Activated CD8-positive, alpha-beta memory T cell treated with anti-CD3 and anti-CD28 coated beads for 1 hour (primary cell): Measurements from ENCODE around the gene GAN.

Experiments used
- DNase-seq, 2 donors: peaks; one replicate each; pipeline ENCODE4 v3.0.0-alpha.2; 2020; ENCODE audit warnings: low read depth in 1 of 2; ENCODE audit errors: extremely low read depth in 1 of 2

The GAN gene, protein sequence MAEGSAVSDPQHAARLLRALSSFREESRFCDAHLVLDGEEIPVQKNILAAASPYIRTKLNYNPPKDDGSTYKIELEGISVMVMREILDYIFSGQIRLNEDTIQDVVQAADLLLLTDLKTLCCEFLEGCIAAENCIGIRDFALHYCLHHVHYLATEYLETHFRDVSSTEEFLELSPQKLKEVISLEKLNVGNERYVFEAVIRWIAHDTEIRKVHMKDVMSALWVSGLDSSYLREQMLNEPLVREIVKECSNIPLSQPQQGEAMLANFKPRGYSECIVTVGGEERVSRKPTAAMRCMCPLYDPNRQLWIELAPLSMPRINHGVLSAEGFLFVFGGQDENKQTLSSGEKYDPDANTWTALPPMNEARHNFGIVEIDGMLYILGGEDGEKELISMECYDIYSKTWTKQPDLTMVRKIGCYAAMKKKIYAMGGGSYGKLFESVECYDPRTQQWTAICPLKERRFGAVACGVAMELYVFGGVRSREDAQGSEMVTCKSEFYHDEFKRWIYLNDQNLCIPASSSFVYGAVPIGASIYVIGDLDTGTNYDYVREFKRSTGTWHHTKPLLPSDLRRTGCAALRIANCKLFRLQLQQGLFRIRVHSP

DNA sequence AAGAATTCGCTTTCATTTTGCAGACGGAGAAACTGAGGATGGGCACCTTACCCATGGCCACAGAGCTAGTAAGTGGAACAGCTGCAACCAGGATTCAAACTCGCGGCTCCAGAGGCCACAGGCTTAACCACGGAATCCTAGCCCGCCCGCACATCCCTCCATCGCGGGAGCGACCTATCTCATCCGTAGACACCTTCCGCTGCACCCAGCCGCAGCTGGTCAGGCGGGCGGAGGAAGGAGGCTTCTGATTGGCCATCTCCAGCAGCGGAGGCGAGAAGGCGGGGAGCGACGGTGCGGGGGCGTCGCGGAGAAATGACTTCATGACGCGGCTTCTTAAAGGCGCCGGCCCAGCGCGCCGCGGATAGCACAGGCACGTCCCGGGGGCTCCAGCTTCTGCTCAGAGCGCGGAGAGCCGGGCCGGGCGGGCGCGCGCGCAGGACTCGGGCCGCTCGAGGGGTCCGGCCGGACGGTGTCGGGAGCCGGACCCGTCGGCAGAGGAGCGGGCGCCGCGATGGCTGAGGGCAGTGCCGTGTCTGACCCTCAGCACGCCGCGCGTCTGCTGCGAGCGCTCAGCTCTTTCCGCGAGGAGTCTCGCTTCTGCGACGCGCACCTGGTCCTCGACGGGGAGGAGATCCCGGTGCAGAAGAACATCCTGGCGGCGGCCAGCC lies at the start of gene GAN:
TSS of gene GAN (plus strand) at position 360 of the 668 bp plus-strand sequence. CDS start at position 512, 152 bp downstream.
- peak; percentile 82 to 87 for DNase-seq

DNA sequence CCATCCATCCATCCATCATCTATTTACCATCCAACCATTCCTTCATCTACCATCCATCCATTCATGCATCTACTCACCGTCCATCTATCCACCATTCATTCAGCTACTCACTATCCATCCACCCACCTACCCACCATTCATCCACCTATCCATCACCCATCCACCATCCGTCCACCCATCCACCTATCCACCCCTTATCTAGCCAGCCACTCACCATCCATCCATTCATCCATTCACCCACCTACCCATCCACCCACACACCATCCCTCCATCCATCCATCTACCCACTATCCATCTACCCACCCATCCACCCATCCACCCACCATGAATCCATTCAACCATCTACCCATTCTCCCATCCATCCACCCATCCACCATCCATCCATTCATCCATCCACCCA lies 49.7 kb upstream of the GAN start:
- no peak for DNase-seq

DNA sequence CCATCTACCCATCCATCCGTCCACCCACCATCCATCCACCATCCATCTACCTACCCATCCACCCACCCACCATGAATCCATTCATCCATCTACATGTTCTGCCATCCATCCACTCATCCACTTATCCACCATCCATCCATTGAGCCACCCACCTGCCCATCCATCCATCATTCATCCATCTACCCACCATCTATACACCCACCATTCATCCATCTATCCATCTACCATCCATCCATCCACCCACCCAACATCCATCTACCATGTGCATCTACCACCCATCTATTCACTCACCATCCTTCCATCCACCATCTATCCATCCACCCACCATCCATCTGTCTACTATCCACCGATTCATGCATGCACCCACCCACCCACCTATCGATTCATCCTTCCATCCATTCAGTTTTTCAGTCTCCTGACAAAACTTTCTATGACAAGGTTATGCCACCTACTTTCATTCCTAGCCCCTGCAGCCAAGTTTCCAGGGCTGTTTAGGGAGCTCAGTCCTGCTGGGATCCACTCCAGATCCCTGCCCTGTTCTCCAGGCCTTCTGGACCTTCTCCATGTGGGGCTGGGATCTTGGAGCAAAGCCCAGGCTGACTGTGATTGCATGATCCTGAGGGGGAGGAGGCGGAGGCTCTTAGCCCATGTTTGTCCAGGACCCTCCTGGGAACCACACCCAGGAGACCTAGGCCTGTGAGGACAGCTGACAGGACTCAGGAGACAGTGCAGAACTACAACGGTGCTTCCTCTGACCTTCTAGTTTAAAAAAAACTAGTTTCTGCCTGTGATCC lies 48.9 kb upstream of the GAN start:
- no peak for DNase-seq

DNA sequence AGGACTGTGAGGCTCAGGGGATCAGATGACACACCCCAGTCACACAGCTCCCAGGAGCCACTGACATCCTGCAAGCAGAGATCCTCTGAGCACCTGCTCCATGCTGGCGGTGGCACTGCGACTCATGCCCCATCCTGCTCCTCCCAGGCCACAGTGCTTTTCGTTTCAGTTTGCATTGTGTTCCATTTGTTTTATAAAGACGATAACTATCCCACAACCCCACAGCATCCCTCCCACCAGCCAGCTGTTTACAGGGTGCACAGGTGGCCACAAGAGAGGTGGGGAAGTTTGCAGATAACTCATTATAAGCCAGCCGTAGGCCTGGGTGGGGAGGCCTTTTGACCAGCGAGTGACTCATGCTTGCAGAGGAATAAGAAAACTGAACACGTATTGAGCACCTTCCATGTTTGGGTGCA lies 48.1 kb upstream of the GAN start:
- DNase-seq = no peak

DNA sequence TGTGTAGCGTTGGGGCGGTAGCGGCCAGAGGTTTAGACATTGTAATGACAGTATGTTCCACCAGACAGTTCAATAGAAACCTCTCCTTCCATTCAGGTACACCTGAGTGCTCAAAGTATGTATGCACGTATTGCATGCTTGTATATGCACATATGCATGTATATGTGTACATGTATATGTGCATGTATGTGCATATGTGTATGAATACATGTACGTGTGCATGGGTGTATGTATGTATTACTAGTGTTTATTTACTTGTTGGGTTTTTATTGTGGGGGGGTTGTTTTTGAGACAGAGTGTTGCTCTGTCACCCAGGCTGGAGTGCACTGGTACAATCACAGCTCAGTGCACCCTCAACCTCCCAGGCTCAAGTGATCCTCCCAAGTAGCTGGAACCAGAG lies 46.3 kb upstream of the GAN start:
- DNase-seq = no peak

DNA sequence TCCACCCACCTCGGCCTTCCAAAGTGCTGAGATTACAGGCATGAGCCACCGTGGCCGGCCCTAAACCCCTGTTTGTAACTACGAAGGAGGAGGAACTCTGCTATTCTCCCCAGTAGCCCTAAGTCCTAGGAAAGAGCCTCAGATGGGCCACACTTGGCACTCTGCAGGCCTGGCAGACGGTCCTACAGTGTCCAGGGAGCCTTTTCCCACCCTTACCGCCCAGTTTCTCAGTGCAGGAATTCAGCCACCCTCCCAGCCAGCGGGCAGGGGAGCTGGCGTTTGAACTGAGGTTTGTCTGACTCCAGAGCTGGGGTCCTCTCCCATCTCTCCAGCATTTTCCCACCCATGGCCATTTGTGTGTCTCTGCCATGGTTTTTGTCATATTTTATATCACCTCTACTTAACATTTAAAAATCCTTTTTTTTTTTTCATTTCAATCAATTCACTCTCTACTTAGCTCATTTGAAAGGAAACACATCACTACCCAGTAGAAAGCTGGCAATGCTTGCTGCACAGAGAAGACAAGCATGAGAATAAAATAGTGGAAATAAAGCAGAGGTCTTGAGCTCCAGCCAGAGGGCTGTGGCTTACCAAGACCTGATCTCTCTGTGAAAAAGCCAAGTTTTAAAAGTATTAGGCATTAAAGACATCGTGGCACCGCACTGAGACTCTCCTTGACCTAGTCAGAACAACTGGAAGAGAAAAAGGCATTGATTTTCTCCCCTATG lies 41.4 kb upstream of the GAN start:
- DNase-seq = no peak

DNA sequence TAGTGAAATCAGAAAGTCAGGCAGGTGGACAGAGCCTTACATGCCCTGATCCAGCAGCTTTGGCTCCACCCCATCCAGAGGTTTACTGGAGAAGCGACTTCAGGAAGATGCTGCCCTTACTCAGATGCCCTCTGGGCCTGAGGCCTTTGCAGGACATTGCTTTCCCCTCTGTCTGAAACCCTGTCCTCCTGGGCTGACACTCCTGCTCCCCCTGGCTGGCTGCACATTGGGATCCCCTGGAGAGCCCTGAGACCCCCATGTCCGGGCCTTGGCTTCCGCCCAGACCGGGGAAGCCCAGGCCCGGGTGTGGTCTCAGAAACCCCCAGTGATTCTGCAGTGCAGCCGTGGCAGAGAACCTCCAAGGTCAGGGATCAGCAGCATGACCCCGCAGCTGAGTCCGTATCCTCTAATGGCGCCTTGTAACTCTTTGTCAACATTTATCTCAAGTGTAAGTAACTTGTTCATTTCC lies 39.7 kb upstream of the GAN start:
- no peak for DNase-seq

DNA sequence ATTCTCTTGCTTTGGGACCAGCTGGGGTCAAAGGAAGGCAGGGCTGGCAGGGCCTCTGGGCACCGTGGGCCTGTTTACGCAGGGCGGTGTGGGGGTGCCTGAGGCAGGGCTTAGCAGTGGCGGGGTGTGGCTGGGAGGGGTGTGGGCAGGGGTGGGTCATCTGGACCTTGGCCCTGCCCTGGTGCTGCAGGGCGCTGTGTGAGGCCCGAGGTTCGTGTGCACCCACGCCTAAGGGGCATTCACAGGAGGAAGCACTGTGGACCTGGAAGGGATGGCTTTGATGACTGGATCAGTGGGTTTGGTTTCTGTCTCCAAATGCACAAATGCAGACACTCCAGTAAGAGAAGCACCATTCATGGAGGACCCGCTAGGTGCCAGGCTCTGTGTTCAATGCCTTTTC lies 39.0 kb upstream of the GAN start:
- DNase-seq = no peak

DNA sequence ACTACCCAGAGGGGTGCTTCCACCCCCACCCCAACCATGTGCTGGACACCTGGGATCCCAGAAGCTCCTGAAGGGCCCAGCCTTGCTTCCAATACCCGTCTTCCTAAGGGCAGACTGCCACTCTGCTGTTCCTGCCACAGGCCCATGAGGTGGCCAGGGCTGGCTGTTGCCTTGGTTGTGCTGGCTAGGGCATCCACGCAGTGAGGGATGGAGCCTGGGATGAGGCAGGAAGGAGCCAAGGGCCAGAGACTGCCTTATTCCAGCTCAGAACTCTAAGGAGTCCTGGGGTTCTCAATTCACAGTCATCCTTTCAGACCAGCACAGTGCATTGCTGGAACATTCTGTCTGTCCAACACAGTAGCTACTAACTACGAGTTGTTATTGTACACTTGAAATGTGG lies 38.4 kb upstream of the GAN start:
- no peak for DNase-seq

DNA sequence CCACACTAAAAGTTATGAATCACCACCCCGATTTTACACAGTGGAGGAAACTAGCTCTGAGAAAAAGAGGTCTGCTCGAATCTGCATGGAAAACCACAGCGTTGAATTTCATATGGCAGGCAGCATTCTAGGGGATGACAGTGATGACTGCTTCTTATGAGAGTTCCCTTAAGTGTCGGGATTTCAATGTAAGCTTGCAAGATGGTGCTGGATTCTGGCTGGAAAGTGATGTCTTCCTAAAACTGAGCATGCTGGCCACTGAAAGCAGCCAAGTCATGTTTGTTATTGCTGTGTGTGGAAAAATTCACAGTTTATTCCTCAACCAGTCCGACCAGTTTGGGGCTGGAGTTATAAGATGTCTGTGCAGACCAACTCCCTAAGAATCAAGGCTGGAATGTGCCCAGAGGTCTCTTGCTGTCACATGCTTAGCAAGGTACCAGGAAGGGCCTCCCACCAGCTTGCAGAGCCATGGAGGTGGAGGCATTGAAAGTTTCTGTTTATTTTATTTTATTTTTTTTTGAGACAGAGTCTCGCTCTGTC lies 37.2 kb upstream of the GAN start:
- DNase-seq = no peak

DNA sequence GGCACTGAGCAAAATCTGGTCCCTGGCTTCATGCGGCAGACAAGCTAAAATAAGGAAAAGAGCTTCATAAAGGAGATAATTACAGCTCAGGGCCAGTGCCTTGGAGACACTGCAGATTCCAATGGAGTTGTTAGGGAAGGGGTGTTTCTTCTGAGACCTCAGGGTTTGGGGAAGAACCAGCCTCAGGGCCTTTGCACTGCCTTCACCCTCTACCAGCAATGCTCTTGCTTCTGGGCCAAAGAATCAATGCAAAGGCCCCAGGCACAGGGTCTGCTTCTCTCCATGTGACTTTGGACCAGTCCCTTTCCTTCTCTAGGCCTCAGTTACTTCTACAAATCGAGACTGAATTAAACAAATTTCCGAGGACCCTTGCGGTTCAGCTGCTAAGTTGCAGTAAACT lies 36.2 kb upstream of the GAN start:
- DNase-seq = no peak

DNA sequence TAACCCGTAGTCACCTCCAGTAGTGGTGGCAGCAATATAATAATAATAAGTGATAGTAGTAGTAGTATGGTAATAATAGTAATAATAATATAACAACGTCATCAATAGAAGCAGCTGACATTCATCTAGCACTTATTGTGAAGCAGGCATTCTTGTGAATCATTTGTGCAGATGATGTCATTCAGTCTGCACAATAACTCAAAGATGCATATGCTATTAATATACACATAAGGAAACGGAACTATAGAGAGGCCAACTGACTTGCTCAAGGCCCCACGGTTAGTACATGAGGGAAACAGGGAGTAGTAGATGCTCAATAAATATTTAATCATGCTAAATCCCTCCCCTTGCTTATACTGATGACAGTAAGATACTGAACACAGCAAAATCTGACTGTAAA lies 35.4 kb upstream of the GAN start:
- DNase-seq = no peak

DNA sequence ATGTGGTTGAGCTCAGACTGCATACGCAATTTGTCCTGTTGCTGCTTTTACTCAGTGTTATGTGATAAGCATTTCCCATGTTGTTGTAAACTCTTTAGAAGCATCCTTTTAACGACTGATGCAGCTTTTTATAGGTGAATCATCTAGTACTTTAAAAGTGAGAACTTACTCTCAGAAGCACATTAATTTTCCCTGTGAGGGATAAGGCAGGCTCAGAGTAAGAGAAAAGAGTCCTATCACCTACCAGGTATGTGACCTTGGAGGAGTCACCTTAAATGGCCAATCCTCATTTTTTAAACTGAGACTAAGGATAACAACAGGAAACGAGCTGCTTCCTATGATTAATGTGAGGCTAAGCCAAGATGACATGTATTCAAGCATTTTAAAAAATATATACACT lies 34.4 kb upstream of the GAN start:
- DNase-seq = no peak

DNA sequence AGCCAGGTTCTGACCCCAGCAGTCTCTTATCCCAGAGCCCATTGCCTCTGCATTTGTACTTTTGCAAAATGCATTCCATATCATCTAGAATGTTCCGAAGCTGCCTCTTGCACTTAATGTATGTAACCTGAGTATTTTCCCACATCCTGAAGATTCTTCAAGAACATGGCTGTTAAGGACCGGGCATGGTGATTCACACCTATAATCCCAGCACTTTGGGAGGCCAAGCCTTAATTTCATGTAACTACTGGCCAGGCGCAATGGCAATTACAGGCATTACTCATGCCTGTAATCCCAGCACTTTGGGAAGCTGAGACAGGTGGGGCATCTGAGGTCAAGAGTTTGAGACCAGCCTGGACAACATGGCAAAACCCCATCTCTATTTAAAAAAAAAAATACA lies 31.7 kb upstream of the GAN start:
- DNase-seq = no peak

DNA sequence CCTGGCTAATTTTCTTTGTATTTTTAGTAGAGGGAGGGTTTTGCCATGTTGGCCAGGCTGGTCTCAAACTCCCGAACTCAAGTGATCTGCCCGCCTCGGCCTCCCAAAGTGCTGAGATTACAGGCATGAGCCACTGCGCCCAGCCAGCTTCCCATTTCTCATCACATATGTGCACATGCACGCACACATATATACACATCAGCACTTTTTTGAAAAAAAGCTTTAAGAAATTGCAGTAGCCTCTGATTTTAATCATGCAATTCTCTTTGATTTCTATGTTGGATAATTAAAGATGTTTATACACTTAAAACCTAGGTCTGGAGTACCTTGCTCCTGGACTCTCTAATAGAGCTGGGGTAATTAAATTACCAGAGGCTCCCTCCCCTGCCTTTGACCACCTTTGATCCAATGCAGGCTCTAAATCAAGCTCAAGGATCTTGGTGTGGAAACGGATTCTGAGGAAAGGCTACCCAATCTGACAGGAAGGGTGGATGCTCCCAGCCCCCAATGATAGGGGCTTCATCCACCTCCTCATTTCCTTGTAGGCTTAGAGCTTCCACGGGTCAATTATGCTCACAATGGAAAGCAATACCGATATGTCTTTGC lies 29.7 kb upstream of the GAN start:
- no peak for DNase-seq

DNA sequence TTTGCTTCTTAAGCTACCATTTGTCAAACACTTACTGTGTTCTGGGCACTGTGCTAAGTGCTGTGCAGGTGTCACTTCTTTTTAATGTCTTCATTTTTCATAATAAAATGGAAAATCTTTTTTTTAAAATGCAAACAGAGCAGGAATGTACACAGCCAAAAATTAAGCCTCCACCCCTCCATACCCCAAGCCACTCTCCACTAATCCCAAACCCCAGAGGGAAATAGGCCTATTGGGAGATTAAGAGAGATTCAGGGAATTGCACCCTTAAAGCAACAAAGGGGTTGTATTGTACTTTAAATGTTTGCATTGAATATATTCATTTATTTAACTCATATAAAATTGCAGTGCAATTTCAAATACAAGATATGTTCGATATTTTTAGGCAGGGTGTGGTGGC lies 28.6 kb upstream of the GAN start:
- DNase-seq = no peak

DNA sequence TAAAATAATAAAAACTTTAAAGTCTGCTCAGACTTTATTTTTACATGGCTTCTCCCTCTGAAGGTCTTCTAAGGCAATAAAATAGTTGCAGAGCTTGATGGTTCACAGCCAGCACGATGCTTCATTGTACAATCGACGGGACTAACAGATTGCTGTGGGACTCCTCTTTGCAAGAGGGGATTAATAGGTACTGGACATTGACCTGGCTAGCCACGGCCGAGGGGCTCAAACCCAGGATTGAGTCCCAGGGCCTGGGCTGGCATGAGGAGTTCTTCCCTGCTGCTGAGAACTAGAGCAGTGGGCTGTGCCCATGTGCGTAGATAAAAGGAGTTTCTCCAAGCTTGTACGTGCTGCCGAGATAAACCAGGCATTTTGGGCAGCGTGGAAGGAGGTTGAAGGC lies 23.6 kb upstream of the GAN start:
- no peak for DNase-seq

DNA sequence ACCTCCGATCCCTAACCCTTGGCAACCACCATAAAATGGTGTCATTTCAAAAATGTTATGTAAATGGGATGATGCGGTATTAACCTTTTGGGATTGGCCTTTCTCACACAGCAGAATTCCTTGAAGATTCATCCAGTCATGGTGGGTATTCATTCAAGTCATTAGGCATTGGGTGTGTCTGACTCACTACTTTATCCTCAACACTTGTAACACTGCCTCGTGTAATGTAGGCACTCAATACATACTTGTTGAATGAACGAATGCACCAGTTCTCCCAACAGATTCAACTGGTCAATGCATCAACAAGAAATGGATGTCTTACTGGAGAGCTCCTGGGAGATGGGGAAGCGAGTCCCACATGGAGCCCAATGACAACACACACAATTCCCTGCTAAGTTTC lies 21.8 kb upstream of the GAN start:
- no peak for DNase-seq

DNA sequence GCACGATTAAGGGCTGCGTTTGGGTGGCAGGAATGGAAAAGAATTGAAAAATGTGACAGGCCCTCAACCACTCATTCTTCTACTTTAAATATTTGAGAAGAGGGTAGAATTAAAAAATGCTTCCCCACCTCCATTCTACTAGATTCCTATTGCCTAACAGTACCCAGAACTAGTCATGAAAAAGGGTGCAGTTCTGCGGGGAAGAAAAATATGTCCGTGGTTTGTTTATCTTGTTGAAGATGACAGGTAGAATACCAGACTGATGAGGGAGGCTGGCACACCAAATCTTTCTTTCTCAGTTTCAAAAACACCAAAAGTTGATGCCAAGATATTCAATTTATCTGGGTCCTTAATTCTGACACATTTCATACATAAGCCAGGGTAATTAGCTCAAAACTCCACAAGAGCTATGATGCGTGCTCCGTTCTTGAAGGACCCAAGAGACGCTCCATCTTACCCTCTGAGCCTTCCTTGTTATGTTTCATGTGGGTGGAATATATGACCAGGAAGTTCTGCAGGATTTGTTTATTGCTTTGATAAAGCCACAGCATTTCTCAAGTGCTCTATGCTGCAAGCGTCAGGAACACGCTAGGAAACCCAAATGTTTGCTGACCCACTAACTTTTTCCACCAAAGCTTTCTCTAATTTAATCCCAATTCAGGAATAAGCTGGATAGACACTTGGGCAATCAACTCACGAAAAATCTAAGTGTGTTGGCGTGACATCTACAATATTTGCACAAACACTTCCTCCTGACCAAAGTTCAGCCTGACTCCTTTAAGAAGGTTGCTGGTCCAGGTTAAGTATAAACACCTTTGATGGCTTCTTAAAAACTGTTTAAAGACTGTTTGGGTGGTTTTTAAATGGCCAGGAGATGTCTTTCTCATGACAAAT lies 20.6 kb upstream of the GAN start:
- no peak for DNase-seq
